Lower lobe of right lung (tissue), 2 donors: ENCODE measurements around the gene NYAP1. TPM values are rescaled to one million over a fixed set of nuclear protein-coding genes. Genes with fewer than 3 reads are reported as not detected.
"Not testable (repeated sequence)": the region's sequence is repeated elsewhere in the genome, so short reads cannot be mapped to it uniquely, and the experiment has no call there.

Experiments used
- ATAC-seq, 2 donors: fragments of 200-7000 bp; cut with Tn5 transposase; one replicate each; pipeline ENCODE4 v1.9.1; 2020 to 2022; ENCODE audit warnings: mild to moderate bottlenecking in 2 of 2, moderate library complexity in 2 of 2
- DNase-seq: peaks from one replicate; pipeline ENCODE4 v3.0.0-alpha.2; 2020
- H3K27ac ChIP-seq: fragments of 200-600 bp; one replicate; pipeline ENCODE4 v1.8.0; 2022
- H3K27me3 ChIP-seq: fragments of 200-600 bp; one replicate; pipeline ENCODE4 v1.8.0; 2022; ENCODE audit warnings: low read depth
- H3K36me3 ChIP-seq: fragments of 200-600 bp; one replicate; pipeline ENCODE4 v1.8.0; 2022; ENCODE audit warnings: mild to moderate bottlenecking
- H3K4me1 ChIP-seq: fragments of 200-600 bp; one replicate; pipeline ENCODE4 v1.8.0; 2022
- H3K4me3 ChIP-seq: fragments of 200-600 bp; one replicate; pipeline ENCODE4 v1.8.0; 2022; ENCODE audit warnings: mild to moderate bottlenecking
- H3K9me3 ChIP-seq: fragments of 200-600 bp; one replicate; pipeline ENCODE4 v1.8.0; 2022
- CTCF ChIP-seq: fragments of 200-600 bp; IDR thresholded peaks from one replicate; pipeline ENCODE4 v1.8.0; 2022; ENCODE audit warnings: antibody characterized with exemption, mild to moderate bottlenecking
- intact Hi-C: fragments of 100-400 bp; cut with DNase I; formaldehyde crosslinking; loops from one replicate; pipeline ENCODE4 v1.11.0; 2022
- total RNA-seq: library from RNA; stranded (reverse); fragmentation: NEBNext Ultra II Directional; extraction: Animal tissue kit (Norgen Biotek cat#: 25700); gene quantifications from one replicate; pipeline ENCODE4 v1.2.1, GENCODE V29; 2021
- donor health status: DM: no; HTN: yes; CAD: no; lungs with severe emphysema.

NYAP1 gene
- total RNA-seq, 1 donor from 2014 or later: 1.1 TPM

GRCh38 chr7:100516135-100516812 lies 32.5 kb downstream of the NYAP1 start:
- H3K9me3 ChIP-seq: no peaks in the 10 kb centered on the region
- intact Hi-C loops: no loop called here
- no peak overlapping the region for H3K4me3 ChIP-seq
- H3K4me1 ChIP-seq: peaks cover 10% of the 10 kb centered on the region
- ATAC-seq: peak; percentile 61 to 70
- DNase-seq: no peak
- no peak for TF ChIP-seq CTCF
- no peak overlapping the region for H3K27ac ChIP-seq
- H3K36me3 ChIP-seq: no peaks in the 10 kb centered on the region
- no peaks in the 10 kb centered on the region for H3K27me3 ChIP-seq

- intact Hi-C loops: no loop called here
- no peak overlapping the region for H3K27ac ChIP-seq
- no peak for DNase-seq
- no peak for ATAC-seq
- H3K4me1 ChIP-seq: peaks cover 10% of the 10 kb centered on the region
- no peaks in the 10 kb centered on the region for H3K9me3 ChIP-seq
- H3K4me3 ChIP-seq: no peak overlapping the region
- no peaks in the 10 kb centered on the region for H3K27me3 ChIP-seq
- no peak for TF ChIP-seq CTCF
- no peaks in the 10 kb centered on the region for H3K36me3 ChIP-seq
Observed at GRCh38 chr7:100517305-100517704, 33.6 kb downstream of the NYAP1 start.

GRCh38 chr7:100519580-100519979 lies 35.9 kb downstream of the NYAP1 start:
- H3K4me1 ChIP-seq: peaks cover 10% of the 10 kb centered on the region
- intact Hi-C loops: no loop called here
- no peaks in the 10 kb centered on the region for H3K9me3 ChIP-seq
- ATAC-seq (no peak), DNase-seq (no peak)
- H3K36me3 ChIP-seq: no peaks in the 10 kb centered on the region
- H3K4me3 ChIP-seq: no peak overlapping the region
- TF ChIP-seq CTCF: no peak
- H3K27me3 ChIP-seq: no peaks in the 10 kb centered on the region
- H3K27ac ChIP-seq: no peak overlapping the region

GRCh38 chr7:100520138-100520537 lies 36.4 kb downstream of the NYAP1 start:
- DNase-seq (no peak), ATAC-seq (no peak)
- TF ChIP-seq CTCF: no peak
- Histone ChIP-seq H3K4me1 (peaks cover 8% of the 10 kb centered on the region), H3K4me3 (no peak overlapping the region), H3K27ac (no peak overlapping the region), H3K36me3 (no peaks in the 10 kb centered on the region), H3K27me3 (no peaks in the 10 kb centered on the region), H3K9me3 (no peaks in the 10 kb centered on the region)
- intact Hi-C loops: no loop called here

- Histone ChIP-seq H3K27ac (no peak overlapping the region), H3K9me3 (no peaks in the 10 kb centered on the region), H3K36me3 (no peaks in the 10 kb centered on the region), H3K4me1 (no peaks in the 10 kb centered on the region), H3K4me3 (no peak overlapping the region), H3K27me3 (no peaks in the 10 kb centered on the region)
- TF ChIP-seq CTCF: no peak
- ATAC-seq (no peak), DNase-seq (no peak)
- intact Hi-C loops: no loop called here
Observed at GRCh38 chr7:100521076-100521475, 37.3 kb downstream of the NYAP1 start.

GRCh38 chr7:100521909-100522593 lies 38.3 kb downstream of the NYAP1 start:
- H3K9me3 ChIP-seq, DNase-seq, intact Hi-C loops, H3K27me3 ChIP-seq, H3K4me1 ChIP-seq, H3K36me3 ChIP-seq, H3K4me3 ChIP-seq, H3K27ac ChIP-seq: not testable (repeated sequence)
- ATAC-seq: peak in 1 of 2 donors; percentile 32

- H3K36me3 ChIP-seq, ATAC-seq, intact Hi-C loops, DNase-seq, H3K4me1 ChIP-seq, H3K9me3 ChIP-seq, H3K4me3 ChIP-seq, H3K27ac ChIP-seq, H3K27me3 ChIP-seq: not testable (repeated sequence)
Observed at GRCh38 chr7:100523192-100523591, 39.5 kb downstream of the NYAP1 start.

- H3K27me3 ChIP-seq, H3K27ac ChIP-seq, H3K36me3 ChIP-seq, H3K4me1 ChIP-seq, H3K4me3 ChIP-seq, intact Hi-C loops, H3K9me3 ChIP-seq, DNase-seq, ATAC-seq: not testable (repeated sequence)
Observed at GRCh38 chr7:100528108-100528866, 44.6 kb downstream of the NYAP1 start.
